ENCODE results near the gene DDX51. TPM values are rescaled to one million over a fixed set of nuclear protein-coding genes. Genes with fewer than 3 reads are reported as not detected.

DDX51 gene
- total RNA-seq, 1 experiment from 2014 or later: 12.5 TPM

GRCh38 chr12:132147423-132148367, 3.6 kb upstream of the DDX51 start:
- Histone ChIP-seq H3K27ac (no peak overlapping the region), H3K9me3 (replicated peaks) (no peaks in the 10 kb centered on the region), H3K4me3 (no peak overlapping the region), H3K27me3 (no peaks in the 10 kb centered on the region), H3K4me1 (no peaks in the 10 kb centered on the region), H3K36me3 (peaks cover 16% of the 10 kb centered on the region; the same call in 1 of the 2 replicates)
- DNase-seq: no peak

- no peak for DNase-seq
- no peaks in the 10 kb centered on the region for H3K4me1 ChIP-seq
- H3K27me3 ChIP-seq: no peaks in the 10 kb centered on the region
- H3K27ac ChIP-seq: no peak overlapping the region
- peaks cover 15% of the 10 kb centered on the region; the same call in 1 of the 2 replicates for H3K36me3 ChIP-seq
- no peaks in the 10 kb centered on the region for H3K9me3 ChIP-seq (replicated peaks)
- no peak overlapping the region for H3K4me3 ChIP-seq
These were observed 2.8 kb upstream of the DDX51 start for GRCh38 chr12:132146772-132147422.

- Histone ChIP-seq H3K4me1 (no peaks in the 10 kb centered on the region), H3K27me3 (no peaks in the 10 kb centered on the region), H3K36me3 (peaks cover 12% of the 10 kb centered on the region; the same call in 1 of the 2 replicates), H3K27ac (no peak overlapping the region), H3K9me3 (replicated peaks) (no peaks in the 10 kb centered on the region), H3K4me3 (no peak overlapping the region)
- DNase-seq: no peak
These were observed 2.0 kb upstream of the DDX51 start for GRCh38 chr12:132146098-132146497.

DNA sequence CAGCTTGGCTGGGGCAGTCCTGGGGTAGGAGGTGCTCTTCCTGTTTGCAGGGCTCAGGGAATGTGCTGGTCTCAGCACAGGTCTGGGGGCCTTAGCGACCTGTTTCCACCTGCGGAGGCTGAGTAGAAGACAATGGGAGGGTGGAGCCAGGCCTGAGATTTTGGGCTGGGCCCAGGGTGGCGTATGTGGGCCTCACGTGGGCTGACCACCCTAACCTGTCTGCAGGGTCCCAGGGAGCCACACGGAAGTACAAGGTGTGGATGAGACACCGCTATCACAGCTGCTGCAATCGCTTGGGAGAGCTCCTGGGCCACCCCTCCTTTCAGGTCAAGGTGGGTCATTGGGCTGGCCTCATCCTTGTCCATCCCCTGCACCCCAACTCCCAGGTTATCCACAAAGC, 1.2 kb upstream of the DDX51 start:
- H3K9me3 ChIP-seq (replicated peaks): no peaks in the 10 kb centered on the region
- peaks cover 18% of the 10 kb centered on the region; the same call in 1 of the 2 replicates for H3K36me3 ChIP-seq
- H3K27ac ChIP-seq: no peak overlapping the region
- H3K4me1 ChIP-seq: no peaks in the 10 kb centered on the region
- H3K27me3 ChIP-seq: no peaks in the 10 kb centered on the region
- peak overlapping the region; percentile 83; the same call in 1 of the 2 replicates for H3K4me3 ChIP-seq
- DNase-seq: no peak

- H3K27ac ChIP-seq: peak overlapping the region; percentile 50
These were observed 670 bp upstream of the DDX51 start for GRCh38 chr12:132144810-132145168.

DNA sequence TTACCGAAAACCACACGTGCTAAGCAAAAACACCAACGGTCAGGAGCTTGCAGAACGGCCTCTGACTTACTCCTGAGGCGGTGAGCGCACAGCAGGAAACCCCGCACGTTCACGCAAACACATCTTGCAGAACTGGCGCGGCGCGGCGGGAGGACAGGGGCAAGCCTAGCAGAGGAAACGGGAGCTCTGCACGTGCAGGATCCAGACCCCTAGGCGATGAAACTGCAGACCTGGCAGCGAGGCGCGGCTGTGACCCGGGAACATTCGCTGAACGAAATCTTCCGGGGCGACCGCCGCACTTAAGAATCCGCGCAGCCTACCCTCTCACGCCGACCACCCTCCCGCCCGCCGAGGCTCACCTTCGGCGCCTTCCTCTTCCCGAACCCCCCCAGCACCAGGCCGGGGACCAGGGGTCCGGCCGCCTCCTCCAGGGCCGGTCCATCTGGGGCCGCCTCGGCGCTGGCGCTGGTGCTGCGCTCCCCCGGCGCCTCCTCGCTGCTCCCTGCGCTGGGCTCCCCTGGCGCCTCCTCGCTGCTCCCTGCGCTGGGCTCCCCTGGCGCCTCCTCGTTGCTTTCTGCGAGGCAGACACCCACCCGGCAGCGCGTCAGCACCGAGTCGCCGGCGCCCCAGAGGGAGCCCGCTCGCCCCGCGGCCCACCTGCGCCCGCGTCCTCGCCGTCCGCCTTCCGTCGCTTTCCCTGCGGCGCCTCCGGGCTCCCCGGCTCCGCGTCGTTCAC, 615 bp downstream of the DDX51 start:
- DNase-seq: peak in 1 of 2 experiments; percentile 6
- H3K27me3 ChIP-seq: no peaks in the 10 kb centered on the region
- peaks cover 32% of the 10 kb centered on the region for H3K36me3 ChIP-seq
- no peak overlapping the region; the same call in 1 of the 2 replicates for H3K27ac ChIP-seq
- peak overlapping the region; percentile 83 for H3K4me3 ChIP-seq
- H3K9me3 ChIP-seq (replicated peaks): no peaks in the 10 kb centered on the region
- H3K4me1 ChIP-seq: no peaks in the 10 kb centered on the region

More at GRCh38 chr12:132144810-132145168, 670 bp upstream of the DDX51 start:
- no peak for DNase-seq
- no peaks in the 10 kb centered on the region for H3K27me3 ChIP-seq
- no peaks in the 10 kb centered on the region for H3K9me3 ChIP-seq (replicated peaks)
- peak overlapping the region; percentile 83 for H3K4me3 ChIP-seq
- no peaks in the 10 kb centered on the region for H3K4me1 ChIP-seq
- H3K36me3 ChIP-seq: peaks cover 22% of the 10 kb centered on the region

- no peak for DNase-seq
- H3K4me1 ChIP-seq: no peaks in the 10 kb centered on the region
- no peaks in the 10 kb centered on the region for H3K9me3 ChIP-seq (replicated peaks)
- no peaks in the 10 kb centered on the region for H3K27me3 ChIP-seq
- peaks cover 32% of the 10 kb centered on the region for H3K36me3 ChIP-seq
- no peak overlapping the region for H3K27ac ChIP-seq
- peak overlapping the region; percentile 83 for H3K4me3 ChIP-seq
These were observed 1.3 kb downstream of the DDX51 start for GRCh38 chr12:132142679-132143335.

DNA sequence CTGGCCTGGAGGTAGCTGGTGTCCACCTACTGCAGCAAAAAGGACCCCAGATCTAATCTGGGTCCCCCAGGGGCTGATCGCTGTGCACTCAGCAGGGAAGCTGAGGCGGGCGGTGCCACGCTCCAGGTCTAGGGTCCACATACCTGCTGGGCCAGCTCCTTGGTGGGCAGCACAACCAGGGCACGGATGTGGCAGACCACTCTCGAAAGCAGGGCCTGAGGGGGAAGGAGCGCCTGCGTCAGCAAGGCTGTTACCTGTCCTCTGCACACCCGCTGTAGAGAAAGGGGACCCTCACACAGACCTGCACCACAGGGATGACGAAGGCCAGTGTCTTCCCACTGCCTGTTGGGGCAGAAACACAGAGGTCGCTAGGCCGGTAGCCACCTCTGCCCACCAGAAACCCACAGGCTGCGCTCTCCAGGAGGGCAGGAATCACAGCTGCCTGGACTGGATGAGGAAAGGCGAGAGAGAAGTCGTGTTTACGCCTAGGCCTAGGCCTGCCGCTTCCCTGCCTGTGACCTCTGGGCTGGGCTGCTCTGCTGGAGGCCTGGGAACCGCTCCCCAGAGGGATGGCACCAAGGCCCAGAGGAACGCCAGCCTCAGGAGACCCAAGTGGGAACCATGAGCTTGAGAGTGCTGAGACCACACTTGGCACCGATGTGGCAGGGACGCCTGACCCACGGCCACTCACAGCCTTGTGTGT, 2.0 kb downstream of the DDX51 start:
- Histone ChIP-seq H3K27ac (no peak overlapping the region), H3K27me3 (no peaks in the 10 kb centered on the region), H3K4me3 (no peak overlapping the region), H3K4me1 (no peaks in the 10 kb centered on the region), H3K9me3 (replicated peaks) (no peaks in the 10 kb centered on the region), H3K36me3 (peaks cover 32% of the 10 kb centered on the region)
- DNase-seq: no peak

DNA sequence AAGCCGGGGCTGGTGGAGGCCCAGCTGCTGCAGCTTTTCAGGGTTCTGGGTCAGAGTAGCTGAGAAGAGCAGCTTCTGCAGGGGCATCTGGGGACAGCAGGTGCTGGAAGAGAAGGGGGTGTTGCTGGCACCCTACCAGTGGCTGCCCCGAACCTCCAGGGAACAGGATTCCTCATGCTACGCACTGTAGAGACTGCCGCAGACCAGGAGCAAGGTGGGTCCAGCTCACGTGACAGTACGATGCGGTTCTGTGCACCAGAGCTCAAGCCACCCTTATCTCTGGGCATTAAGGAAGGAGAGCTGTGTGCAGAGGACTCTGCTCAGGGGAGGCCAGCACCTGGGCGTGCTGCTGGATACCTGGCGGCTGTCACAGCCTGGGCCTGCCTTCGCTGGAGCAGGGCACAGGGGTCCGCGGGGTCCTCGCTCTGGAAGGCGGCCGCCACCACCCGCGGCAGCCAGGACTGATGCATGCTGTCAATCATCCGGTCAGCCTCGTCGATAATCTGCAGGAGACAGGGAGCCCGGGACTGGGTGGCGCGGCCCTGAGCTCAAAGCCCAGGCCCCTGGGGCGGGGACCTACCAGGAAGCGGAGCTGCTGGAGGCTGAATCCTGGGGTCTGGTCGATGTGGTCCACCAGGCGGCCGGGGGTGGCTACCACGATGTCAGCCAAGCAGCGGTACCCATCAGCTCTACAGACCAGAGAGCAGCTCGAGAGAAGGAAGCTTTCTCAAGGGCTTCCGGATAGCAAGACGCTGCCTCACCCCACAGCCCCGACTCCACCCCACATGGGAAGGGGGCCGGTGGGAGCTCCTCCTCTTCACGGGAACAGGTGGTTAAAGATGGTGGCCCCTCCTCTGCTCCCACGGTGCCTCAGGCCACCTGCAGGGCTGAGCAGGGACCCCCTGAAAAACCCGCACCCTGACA, 2.9 kb downstream of the DDX51 start:
- DNase-seq: no peak
- Histone ChIP-seq H3K27ac (no peak overlapping the region), H3K4me1 (no peaks in the 10 kb centered on the region), H3K27me3 (no peaks in the 10 kb centered on the region), H3K36me3 (peaks cover 32% of the 10 kb centered on the region), H3K9me3 (replicated peaks) (no peaks in the 10 kb centered on the region), H3K4me3 (no peak overlapping the region)

DNA sequence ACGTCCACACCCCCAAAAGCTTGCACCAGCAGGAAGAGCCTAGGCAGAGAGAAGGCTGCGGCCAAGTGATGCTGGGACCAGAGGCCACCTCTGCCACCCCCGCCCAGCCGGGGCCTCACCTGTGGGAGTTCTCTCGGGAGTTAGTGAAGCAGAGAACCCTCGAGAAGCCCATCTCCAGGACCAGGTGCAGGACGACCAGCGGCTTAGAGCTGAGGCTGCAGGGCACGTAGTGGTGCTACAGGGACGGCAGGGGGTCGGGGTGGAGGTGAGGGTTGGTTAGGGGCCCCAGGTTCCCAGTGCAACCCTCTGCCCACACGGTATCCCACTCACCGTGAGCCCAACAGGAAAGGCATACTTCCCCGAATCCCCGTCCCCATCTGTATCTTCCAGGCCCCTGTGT, 3.6 kb downstream of the DDX51 start:
- Histone ChIP-seq H3K36me3 (peaks cover 30% of the 10 kb centered on the region), H3K27ac (no peak overlapping the region), H3K27me3 (no peaks in the 10 kb centered on the region), H3K4me3 (no peak overlapping the region), H3K4me1 (no peaks in the 10 kb centered on the region), H3K9me3 (replicated peaks) (no peaks in the 10 kb centered on the region)
- no peak for DNase-seq

DNA sequence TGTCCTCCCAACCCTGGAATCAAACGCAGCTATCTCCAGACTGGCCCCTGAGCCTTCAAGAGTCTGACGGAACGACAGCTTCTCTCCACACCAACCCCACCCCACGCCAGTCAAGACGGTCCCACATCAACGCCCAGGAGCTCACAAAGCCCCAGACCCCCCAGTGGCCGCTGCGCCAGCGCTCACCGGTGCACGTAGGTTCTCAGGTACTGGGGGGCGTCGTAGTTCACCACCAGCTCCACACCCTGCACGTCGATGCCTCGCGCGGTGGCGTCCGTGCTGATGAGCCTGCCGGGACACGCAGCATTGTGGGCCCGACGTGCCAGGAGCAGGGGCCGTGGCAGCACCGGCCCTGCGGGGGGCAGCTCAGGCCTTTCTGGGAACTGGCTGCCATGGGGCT, 4.2 kb downstream of the DDX51 start:
- no peak overlapping the region for H3K4me3 ChIP-seq
- no peak overlapping the region for H3K27ac ChIP-seq
- no peaks in the 10 kb centered on the region for H3K27me3 ChIP-seq
- no peaks in the 10 kb centered on the region for H3K4me1 ChIP-seq
- peaks cover 30% of the 10 kb centered on the region for H3K36me3 ChIP-seq
- H3K9me3 ChIP-seq (replicated peaks): no peaks in the 10 kb centered on the region
- DNase-seq: no peak

- H3K27me3 ChIP-seq: no peaks in the 10 kb centered on the region
- H3K27ac ChIP-seq: no peak overlapping the region
- H3K9me3 ChIP-seq (replicated peaks): no peaks in the 10 kb centered on the region
- DNase-seq: no peak
- peaks cover 30% of the 10 kb centered on the region for H3K36me3 ChIP-seq
- H3K4me1 ChIP-seq: no peaks in the 10 kb centered on the region
- H3K4me3 ChIP-seq: no peak overlapping the region
These were observed 4.9 kb downstream of the DDX51 start for GRCh38 chr12:132138941-132139871.

Measured in SJCRH30 (cell line).